Tibial artery (tissue), 4 donors: ENCODE data around the gene ASB13.
A peak's percentile ranks its signal among the peaks of the same experiment; 100 is the strongest.
"Not testable (repeated sequence)": the region's sequence is repeated elsewhere in the genome, so short reads cannot be mapped to it uniquely, and the experiment has no call there.

Source experiments
- DNase-seq, 2 donors: peaks; one replicate each; pipeline ENCODE4 v3.0.0-alpha.2; 2019
- H3K27ac ChIP-seq, 2 donors: fragments of 200-600 bp; sonication (generic) in 1 of 2; 1 replicate in 1 of 2; 2 replicates in 1 of 2; pipeline ENCODE4 v1.5.1; 2018 to 2019; ENCODE audit warnings: mild to moderate bottlenecking in 1 of 2
- H3K27me3 ChIP-seq, 2 donors: fragments of 200-600 bp; sonication (generic) in 1 of 2; one replicate each; pipeline versions ENCODE4 v1.5.1 to v1.6.0; 2016 to 2019
- H3K36me3 ChIP-seq, 3 donors: fragments of 200-600 bp; sonication (generic) in 2 of 3; one replicate each; pipeline ENCODE4 v1.5.1; 2016 to 2019; ENCODE audit warnings: mild to moderate bottlenecking in 2 of 3
- H3K4me1 ChIP-seq, 4 donors: fragments of 200-600 bp; sonication (generic) in 2 of 4; 1 replicate in 3 of 4; 2 replicates in 1 of 4; pipeline ENCODE4 v1.5.1; 2016 to 2019
- H3K4me3 ChIP-seq, 2 donors: fragments of 200-600 bp; sonication (generic) in 1 of 2; 1 replicate in 1 of 2; 2 replicates in 1 of 2; pipeline ENCODE4 v1.5.1; 2018 to 2019; ENCODE audit warnings: mild to moderate bottlenecking in 2 of 2
- H3K9me3 ChIP-seq, 3 donors: fragments of 200-600 bp; sonication (generic) in 1 of 3; one replicate each; pipeline ENCODE4 v1.5.1; 2016 to 2019
- CTCF ChIP-seq, 2 experiments: fragments of 200-600 bp in 1 of 2; fragments of 450-650 bp in 1 of 2; IDR thresholded peaks; one replicate each; pipeline ENCODE4 v1.5.1; 2017 to 2019; ENCODE audit warnings: antibody characterized with exemption in 2 of 2, mild to moderate bottlenecking in 1 of 2, moderate library complexity in 1 of 2
- intact Hi-C: fragments of 100-400 bp; cut with DNase I; formaldehyde crosslinking; loops from one replicate; pipeline ENCODE4 v1.15.0; 2023; ENCODE audit warnings: low total_unique reads

Gene ASB13

GRCh38 chr10:5596611-5597341, 69.6 kb downstream of the ASB13 start:
- no peak for DNase-seq
- Histone ChIP-seq H3K4me3 (no peak overlapping the region), H3K9me3 (no peaks in the 10 kb centered on the region), H3K36me3 (no peaks in the 10 kb centered on the region), H3K4me1 (peaks cover 4 to 71% (median 41%) of the 10 kb centered on the region in 4 donors), H3K27me3 (no peaks in the 10 kb centered on the region), H3K27ac (peak overlapping the region; percentile 76 to 77)
- intact Hi-C loops, result no loop called here
- no peak for TF ChIP-seq CTCF (IDR thresholded peaks at IDR 0.05)

- Histone ChIP-seq H3K27me3 (no peaks in the 10 kb centered on the region), H3K4me1 (peaks cover 0 to 64% (median 33%) of the 10 kb centered on the region in 4 donors), H3K9me3 (no peaks in the 10 kb centered on the region), H3K36me3 (no peaks in the 10 kb centered on the region), H3K27ac (no peak overlapping the region), H3K4me3 (no peak overlapping the region)
- no peak for DNase-seq
- no peak for TF ChIP-seq CTCF (IDR thresholded peaks at IDR 0.05)
- intact Hi-C loops, result no loop called here
Observed at GRCh38 chr10:5595994-5596471, 70.4 kb downstream of the ASB13 start.

- Histone ChIP-seq H3K27ac (no peak overlapping the region), H3K27me3 (no peaks in the 10 kb centered on the region), H3K36me3 (no peaks in the 10 kb centered on the region), H3K9me3 (no peaks in the 10 kb centered on the region), H3K4me1 (peaks cover 0 to 59% (median 31%) of the 10 kb centered on the region in 4 donors), H3K4me3 (no peak overlapping the region)
- DNase-seq, result no peak
- TF ChIP-seq CTCF (IDR thresholded peaks at IDR 0.05), result no peak
- intact Hi-C loops, result no loop called here
Observed at GRCh38 chr10:5595591-5595990, 70.8 kb downstream of the ASB13 start.

- Histone ChIP-seq H3K4me3 (no peak overlapping the region), H3K9me3 (no peaks in the 10 kb centered on the region), H3K36me3 (no peaks in the 10 kb centered on the region), H3K4me1 (peaks cover 0 to 55% (median 29%) of the 10 kb centered on the region in 4 donors), H3K27ac (no peak overlapping the region), H3K27me3 (no peaks in the 10 kb centered on the region)
- intact Hi-C loops, result no loop called here
- DNase-seq, result no peak
- TF ChIP-seq CTCF (IDR thresholded peaks at IDR 0.05), result no peak
Observed at GRCh38 chr10:5595095-5595494, 71.3 kb downstream of the ASB13 start.

- Histone ChIP-seq H3K4me3 (no peak overlapping the region), H3K27me3 (no peaks in the 10 kb centered on the region), H3K27ac (peak overlapping the region in 1 of 2 donors; percentile 24), H3K36me3 (no peaks in the 10 kb centered on the region), H3K9me3 (no peaks in the 10 kb centered on the region), H3K4me1 (peaks cover 0 to 48% (median 26%) of the 10 kb centered on the region in 4 donors)
- intact Hi-C loops, result no loop called here
- TF ChIP-seq CTCF (IDR thresholded peaks at IDR 0.05), result no peak
- no peak for DNase-seq
Observed at GRCh38 chr10:5594271-5595049, 71.9 kb downstream of the ASB13 start.

GRCh38 chr10:5593347-5593746, 73.0 kb downstream of the ASB13 start:
- H3K9me3 ChIP-seq, intact Hi-C loops, H3K36me3 ChIP-seq, H3K27ac ChIP-seq, H3K27me3 ChIP-seq, H3K4me3 ChIP-seq, DNase-seq: not testable (repeated sequence)
- H3K4me1 ChIP-seq, result peaks cover 0 to 37% (median 24%) of the 10 kb centered on the region in 4 donors
